ENCODE measurements around the gene GOLGA8B.
"Not testable (repeated sequence)": the region's sequence is repeated elsewhere in the genome, so short reads cannot be mapped to it uniquely, and the experiment has no call there.

GRCh38 chr15:34575035-34575434 is 8.4 kb downstream of the GOLGA8B start:
- TF ChIP-seq CTCF, POLR2A (IDR thresholded peaks at IDR 0.05): not testable (repeated sequence)

Data from uterus (tissue), 2 donors.